B cell (primary cell): ENCODE data around the gene RABEPK.

Source experiments
- EZH2 ChIP-seq: IDR thresholded peaks from 2 replicates; pipeline ENCODE4 v1.6.1; 2012; ENCODE audit warnings: borderline replicate concordance, low read depth, mild to moderate bottlenecking, moderate library complexity, low read length; ENCODE audit not compliant: insufficient read depth, poor library complexity, severe bottlenecking
- TF ChIP-seq, protein P1 (sequence below): fragments of 200-600 bp; IDR thresholded peaks from one replicate; pipeline ENCODE4 v1.8.0; 2022; ENCODE audit warnings: antibody characterized with exemption, mild to moderate bottlenecking

DNA sequence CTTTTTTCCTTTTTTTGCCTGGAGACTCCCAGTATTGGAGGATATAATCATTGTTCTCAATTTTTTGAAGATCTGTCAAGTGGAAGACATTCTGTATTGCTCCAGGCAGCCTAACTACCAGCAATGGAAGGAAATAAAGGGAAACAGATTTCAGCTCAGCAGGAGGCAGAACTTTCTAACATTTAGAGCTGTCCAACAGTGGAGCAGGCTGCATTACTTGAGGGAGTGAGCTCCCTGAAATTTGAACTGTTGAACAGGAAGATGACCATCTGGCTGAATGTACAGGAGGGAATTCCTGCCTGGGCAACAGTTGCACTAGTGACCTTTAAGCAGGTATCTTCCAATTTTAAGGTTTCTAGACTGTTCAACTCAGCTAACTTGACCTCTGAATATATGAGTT lies 60.2 kb downstream of the RABEPK start:
- TF ChIP-seq, protein P1, sequence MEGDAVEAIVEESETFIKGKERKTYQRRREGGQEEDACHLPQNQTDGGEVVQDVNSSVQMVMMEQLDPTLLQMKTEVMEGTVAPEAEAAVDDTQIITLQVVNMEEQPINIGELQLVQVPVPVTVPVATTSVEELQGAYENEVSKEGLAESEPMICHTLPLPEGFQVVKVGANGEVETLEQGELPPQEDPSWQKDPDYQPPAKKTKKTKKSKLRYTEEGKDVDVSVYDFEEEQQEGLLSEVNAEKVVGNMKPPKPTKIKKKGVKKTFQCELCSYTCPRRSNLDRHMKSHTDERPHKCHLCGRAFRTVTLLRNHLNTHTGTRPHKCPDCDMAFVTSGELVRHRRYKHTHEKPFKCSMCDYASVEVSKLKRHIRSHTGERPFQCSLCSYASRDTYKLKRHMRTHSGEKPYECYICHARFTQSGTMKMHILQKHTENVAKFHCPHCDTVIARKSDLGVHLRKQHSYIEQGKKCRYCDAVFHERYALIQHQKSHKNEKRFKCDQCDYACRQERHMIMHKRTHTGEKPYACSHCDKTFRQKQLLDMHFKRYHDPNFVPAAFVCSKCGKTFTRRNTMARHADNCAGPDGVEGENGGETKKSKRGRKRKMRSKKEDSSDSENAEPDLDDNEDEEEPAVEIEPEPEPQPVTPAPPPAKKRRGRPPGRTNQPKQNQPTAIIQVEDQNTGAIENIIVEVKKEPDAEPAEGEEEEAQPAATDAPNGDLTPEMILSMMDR: no peak
- TF ChIP-seq EZH2: no peak
